Measurements from ENCODE around the gene CARM1. TPM values are rescaled to one million over a fixed set of nuclear protein-coding genes. Genes with fewer than 3 reads are reported as not detected.

CARM1 gene
- total and polyA plus RNA-seq, 2 of the 13 experiments (the other 11 are each of a cell fraction or from before 2014, with no cell fraction given), result 27.6 to 55.8 TPM

DNA sequence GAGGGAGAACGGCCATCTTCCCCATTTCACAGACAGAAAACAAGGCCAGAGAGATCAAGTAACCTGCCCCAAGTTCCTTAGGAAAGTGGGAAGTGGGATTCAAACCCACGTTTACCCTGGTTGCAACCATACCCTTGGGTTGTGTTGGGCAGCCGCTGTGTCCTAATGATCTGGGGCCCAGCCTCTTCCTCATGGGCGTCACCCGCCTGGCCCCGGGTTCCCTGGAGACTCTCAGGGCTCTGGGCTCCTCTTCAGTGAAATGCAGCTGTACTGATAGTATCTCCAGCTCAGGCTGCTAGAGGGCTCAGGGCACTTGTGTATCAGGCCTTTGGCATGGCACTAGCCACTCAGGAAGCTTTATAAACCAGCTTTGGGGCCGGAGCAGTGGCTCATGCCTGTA lies 45.1 kb upstream of the CARM1 start:
- H3K4me1 ChIP-seq (ENCODE audit: insufficient read depth, low read length), result no peaks in the 10 kb centered on the region
- ATAC-seq (no peak), DNase-seq (ENCODE audit: low spot score) (no peak), FAIRE-seq (no peak)
- TF ChIP-seq TRIM24 (CRISPR knock-in tag; IDR thresholded peaks at IDR 0.05), result no peak
- no peak for TF ChIP-seq ZNF510 (CRISPR knock-in tag; IDR thresholded peaks at IDR 0.05; ENCODE audit: low read depth)
- TF ChIP-seq, protein P1, sequence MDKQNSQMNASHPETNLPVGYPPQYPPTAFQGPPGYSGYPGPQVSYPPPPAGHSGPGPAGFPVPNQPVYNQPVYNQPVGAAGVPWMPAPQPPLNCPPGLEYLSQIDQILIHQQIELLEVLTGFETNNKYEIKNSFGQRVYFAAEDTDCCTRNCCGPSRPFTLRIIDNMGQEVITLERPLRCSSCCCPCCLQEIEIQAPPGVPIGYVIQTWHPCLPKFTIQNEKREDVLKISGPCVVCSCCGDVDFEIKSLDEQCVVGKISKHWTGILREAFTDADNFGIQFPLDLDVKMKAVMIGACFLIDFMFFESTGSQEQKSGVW (CRISPR knock-in tag; IDR thresholded peaks at IDR 0.05; ENCODE audit: borderline replicate concordance), result no peak
- no peak for TF ChIP-seq TBL1XR1 (IDR thresholded peaks at IDR 0.05; ENCODE audit: borderline replicate concordance, low read length, partially characterized antibody)
- TF ChIP-seq ZIK1 (CRISPR knock-in tag; IDR thresholded peaks at IDR 0.05; ENCODE audit: borderline replicate concordance, low read depth), result no peak
- TF ChIP-seq KLF6 (CRISPR knock-in tag; IDR thresholded peaks at IDR 0.05), result no peak
- TF ChIP-seq, protein P2, sequence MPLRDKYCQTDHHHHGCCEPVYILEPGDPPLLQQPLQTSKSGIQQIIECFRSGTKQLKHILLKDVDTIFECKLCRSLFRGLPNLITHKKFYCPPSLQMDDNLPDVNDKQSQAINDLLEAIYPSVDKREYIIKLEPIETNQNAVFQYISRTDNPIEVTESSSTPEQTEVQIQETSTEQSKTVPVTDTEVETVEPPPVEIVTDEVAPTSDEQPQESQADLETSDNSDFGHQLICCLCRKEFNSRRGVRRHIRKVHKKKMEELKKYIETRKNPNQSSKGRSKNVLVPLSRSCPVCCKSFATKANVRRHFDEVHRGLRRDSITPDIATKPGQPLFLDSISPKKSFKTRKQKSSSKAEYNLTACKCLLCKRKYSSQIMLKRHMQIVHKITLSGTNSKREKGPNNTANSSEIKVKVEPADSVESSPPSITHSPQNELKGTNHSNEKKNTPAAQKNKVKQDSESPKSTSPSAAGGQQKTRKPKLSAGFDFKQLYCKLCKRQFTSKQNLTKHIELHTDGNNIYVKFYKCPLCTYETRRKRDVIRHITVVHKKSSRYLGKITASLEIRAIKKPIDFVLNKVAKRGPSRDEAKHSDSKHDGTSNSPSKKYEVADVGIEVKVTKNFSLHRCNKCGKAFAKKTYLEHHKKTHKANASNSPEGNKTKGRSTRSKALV (CRISPR knock-in tag; IDR thresholded peaks at IDR 0.05), result no peak
- TF ChIP-seq ZNF788 (CRISPR knock-in tag; IDR thresholded peaks at IDR 0.05; ENCODE audit: borderline replicate concordance), result no peak
- no peak for TF ChIP-seq POGZ (CRISPR knock-in tag; IDR thresholded peaks at IDR 0.05)
- no peak for TF ChIP-seq ZFX (CRISPR knock-in tag; IDR thresholded peaks at IDR 0.05; ENCODE audit: low read depth)
- POLR2A ChIA-PET, result interaction anchor here (1.3 kb wide), 1 partner anchor 10 kb away, joined by 4 read pairs; the partner anchor contains the start of gene TMED1
- no peaks in the 10 kb centered on the region for H3K79me2 ChIP-seq (ENCODE audit: insufficient read depth, low read length)
- no peak overlapping the region for H3K27ac ChIP-seq (ENCODE audit: extremely low read length, insufficient read depth, low read length)
- H3K4me2 ChIP-seq (ENCODE audit: low read depth, low read length), result no peak overlapping the region
- no peak overlapping the region for H3K4me3 ChIP-seq (replicated peaks in 1 of 3; ENCODE audit: insufficient read depth in 1 of 3, low read depth in 2 of 3, low read length in 3 of 3)
- H3K36me3 ChIP-seq (replicated peaks in 1 of 2; ENCODE audit: control insufficient read depth in 1 of 2, insufficient read depth in 2 of 2, low read length in 2 of 2), result peaks cover 23 to 46% of the 10 kb centered on the region in 2 experiments
- intact Hi-C loops (cut with micrococcal nuclease; ENCODE audit: unreplicated experiment), result no loop called here
- no peak overlapping the region for H3K9ac ChIP-seq (ENCODE audit: insufficient read depth, low read depth, low read length)
- no peaks in the 10 kb centered on the region for H3K27me3 ChIP-seq (ENCODE audit: control insufficient read depth in 1 of 2, insufficient read depth in 2 of 2, low read length in 2 of 2)
- in situ Hi-C loops (cut with HindIII; ENCODE audit: extremely low pct_ligation_motif_present, low pct_unique_long_range_greater_than_20kb), result no loop called here
- no peaks in the 10 kb centered on the region; the same call in 1 of the 2 replicates for H4K20me1 ChIP-seq (ENCODE audit: insufficient read depth, low read length)
- CTCF ChIA-PET (ENCODE audit: low intra/inter-chr PET ratio, low total read pairs), result no interaction called here
- WGBS (ENCODE audit: low lambda C conversion rate), result 94% methylated on average over 3 of the region's 7 CpGs
- no peak overlapping the region for H2AFZ ChIP-seq (ENCODE audit: low read length)
- BruUV-seq (replicated peaks), result no TSS peak
- H3K9me3 ChIP-seq (ENCODE audit: low read length), result no peaks in the 10 kb centered on the region
